ENCODE measurements around the gene MSTO1.
A peak's percentile ranks its signal among the peaks of the same experiment; 100 is the strongest.
"Not testable (repeated sequence)": the region's sequence is repeated elsewhere in the genome, so short reads cannot be mapped to it uniquely, and the experiment has no call there.

MSTO1 gene

DNA sequence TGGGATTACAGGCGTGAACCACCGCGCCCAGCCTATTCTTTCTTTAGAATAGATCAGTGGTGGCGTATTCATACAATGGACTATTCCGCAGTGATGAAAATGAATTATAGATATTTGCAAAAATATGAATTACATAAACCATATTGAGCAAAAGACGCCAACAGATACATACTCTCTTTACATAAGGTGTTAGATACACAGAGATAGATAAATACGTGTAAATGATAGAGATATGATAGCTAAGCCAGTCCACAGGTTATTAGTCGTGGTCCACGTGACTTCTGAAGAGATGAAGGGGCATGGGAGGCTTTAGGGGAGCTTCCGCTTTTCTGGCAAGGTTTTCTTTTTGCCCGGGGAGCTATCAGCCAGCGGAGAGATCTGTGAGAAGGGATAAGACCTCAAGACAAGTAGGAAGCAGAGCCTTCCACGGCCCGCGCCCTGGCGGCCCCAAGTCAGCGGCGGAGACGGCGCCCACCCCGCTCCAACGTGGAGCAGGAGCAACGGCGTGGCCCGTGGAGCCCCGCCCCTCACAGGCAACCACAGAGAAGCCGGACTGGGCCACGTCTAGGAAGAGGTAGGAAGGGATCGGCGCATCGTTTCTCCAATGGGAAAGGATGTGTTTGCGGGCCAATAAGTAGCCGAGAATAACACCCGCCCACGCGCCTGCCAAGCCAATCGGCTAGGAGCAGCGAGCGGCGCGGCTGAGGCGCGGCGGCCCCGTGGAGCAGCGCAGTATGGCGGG lies at the start of gene MSTO1:
TSS of gene MSTO1 (plus strand) at position 704 of the 742 bp plus-strand sequence. CDS start at position 735, 31 bp downstream.
- peak; percentile 99 for DNase-seq

DNA sequence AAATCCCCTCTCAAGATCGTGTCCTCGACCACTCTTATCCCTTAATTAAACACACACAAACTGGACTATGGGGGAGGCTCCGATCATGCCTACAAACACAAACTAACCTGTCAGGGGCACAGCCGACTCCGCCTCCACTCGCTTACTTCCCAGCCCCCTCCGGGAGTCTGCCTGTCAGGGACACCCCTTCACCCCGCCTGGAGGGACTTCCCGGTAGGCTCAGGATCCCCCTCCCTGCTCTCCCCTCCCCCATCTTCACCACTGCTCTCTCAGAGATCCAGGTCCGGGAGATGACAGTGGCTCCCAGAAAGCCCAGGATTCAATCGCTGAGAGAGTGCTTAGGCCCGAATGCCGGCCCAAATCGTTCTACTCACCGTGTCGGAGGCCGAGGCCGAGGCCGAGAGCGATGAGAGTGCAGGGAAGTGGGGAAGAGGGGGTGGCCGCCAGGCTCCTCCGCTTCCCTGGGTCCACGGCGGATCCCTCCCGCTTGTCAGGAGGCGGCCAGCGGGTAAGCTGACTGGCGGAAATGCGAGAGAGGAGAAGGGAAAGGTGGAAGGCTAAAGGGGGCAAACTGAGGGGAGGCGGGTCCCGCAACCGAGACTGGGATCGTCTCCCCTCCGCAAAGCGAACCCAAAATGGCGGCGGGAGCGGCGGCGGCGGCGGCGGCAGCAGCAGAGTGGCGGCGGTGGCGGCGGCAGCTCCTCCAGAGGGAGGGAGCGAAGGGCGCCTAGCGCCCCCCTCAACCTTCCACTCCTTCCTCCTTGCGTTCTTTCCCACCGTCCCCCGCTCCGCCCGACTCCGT lies 48.0 kb upstream of the MSTO1 start:
- DNase-seq, result peak; percentile 68

DNA sequence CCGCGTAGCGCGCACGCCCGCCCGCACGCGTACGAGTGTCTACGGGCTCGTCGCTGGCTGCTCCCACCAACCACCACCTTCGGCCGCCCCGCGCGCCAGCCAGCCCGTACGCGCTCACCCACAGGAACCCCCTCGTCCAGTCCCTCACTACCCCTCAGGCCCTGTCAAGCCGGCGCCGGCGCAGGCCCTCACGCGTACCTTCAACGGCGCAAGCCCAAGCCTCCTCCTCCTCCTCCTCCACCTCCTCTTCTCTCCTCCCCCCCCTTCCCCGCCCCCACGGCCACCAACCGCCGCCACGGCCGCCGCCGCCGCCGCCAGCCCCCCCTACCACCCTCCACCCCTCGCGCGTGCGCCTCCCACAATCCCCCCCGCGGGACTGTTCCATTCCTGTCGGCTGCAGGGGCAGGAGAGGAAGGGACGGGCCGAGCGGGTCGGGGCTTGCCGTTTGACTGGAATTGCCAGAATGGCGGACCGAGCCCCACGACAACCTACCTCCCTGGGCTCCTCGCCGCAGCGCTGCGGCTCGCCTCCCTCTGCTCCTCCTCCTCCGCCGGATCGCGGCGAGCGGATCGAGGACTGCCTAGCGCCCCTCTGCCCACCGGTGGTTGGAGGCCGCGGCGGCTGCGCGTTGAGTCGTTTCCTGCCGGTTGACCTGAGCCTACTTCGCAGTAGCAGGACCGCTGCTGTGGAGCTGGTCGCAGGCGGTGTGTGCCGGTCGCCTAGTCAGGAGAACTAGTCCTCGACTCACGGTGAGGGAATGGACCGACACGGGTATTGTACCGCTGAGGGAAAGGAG lies 47.2 kb upstream of the MSTO1 start, which contains the start of gene ASH1L:
TSS of gene ASH1L (minus strand) at position 223 of the 796 bp plus-strand sequence. CDS start 41,284 bp downstream, outside the sequence.
- peak; percentile 93 for DNase-seq

DNA sequence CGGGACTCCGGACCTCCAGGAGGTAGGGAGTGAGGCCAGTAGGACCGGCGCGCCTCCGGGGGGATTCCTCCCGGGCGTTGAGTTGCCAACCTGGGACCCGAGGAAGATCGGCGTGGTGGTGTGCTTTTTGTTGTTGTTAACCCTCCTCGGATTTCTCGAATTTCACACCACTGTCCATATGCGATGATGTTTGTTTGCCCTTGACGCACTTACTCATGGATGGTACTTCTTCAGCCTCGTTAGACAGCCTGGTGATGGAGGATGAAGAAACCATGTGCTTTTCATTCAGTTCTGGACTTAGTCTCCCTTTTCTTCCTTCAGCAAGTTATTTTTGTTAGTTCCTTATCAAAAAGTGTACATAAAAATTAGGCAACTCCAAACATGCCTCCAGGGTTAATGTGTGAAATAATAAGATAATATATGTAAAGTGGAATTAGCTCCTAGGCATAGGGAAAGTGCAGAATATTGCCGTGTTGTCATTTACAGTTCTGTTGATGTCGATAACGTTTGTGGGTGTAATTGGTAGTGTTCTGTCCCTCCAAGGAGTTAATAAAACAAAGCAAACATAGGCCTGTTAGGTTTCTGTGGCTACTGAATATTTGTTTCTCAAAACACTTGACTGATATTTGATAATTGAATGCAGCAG lies 46.5 kb upstream of the MSTO1 start:
- DNase-seq, result not testable (repeated sequence)

DNA sequence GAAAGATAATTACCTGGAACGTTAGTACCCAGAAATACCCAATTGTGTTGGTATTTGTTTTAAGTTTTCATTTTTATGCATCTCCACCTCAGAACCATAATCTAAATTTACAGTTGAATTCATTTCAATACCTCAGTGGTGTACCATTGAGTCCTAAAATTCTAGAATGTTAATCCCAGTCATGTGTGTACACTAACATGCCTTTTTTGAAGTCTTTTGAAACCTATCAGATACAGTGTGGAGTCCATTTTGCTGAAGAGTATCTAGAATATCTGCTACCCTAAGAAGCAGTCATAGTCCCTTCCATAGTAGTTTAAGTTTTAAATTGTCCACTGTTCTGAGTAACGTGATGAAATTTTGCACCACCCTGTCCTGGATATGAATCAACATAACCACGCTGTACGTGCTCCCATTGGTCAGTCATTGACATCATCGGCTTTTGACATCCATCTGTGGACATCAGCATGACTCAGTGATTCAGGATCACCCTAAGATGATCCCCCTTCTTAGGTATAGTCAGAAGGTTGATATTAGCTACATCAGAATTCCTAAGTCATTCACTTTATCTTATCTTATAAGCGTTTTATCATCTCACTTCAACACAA lies 39.9 kb upstream of the MSTO1 start:
- no peak for DNase-seq

DNA sequence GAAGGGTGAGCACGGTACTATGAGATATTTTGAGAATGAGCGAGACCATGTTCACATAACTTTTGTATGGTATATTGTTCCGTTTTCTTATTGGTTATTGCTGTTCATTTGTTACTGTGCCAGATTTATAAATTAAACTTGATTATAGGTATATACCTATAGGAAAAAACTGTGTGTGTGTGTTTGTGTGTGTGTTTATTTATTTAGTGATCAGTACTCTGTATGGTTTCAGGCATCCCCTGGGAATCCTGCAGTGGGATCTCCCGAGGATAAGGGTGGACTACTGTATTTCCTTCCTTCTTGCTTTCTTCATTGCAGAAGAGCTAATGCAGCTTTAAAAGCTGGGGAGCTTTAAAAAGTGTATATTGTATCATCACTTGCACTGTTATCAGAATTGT lies 39.4 kb upstream of the MSTO1 start:
- DNase-seq, result no peak

DNA sequence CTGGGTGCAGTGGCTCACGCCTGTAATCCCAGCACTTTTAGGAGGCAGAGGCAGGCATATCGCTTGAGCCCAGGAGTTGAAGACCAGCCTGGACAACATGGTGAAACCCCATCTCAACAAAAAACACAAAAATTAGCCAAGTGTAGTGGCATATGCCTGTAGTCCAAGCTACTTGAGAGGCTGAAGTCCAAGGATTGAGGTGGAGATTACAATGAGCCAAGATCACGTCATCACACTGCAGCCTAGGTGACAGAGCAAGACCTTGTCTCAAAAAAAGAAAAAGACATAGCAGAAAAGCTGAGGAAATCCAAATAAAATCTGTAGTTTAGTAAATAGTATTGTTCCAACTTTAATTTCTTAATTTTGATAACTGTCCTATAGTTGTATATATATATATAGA lies 35.9 kb upstream of the MSTO1 start:
- no peak for DNase-seq

DNA sequence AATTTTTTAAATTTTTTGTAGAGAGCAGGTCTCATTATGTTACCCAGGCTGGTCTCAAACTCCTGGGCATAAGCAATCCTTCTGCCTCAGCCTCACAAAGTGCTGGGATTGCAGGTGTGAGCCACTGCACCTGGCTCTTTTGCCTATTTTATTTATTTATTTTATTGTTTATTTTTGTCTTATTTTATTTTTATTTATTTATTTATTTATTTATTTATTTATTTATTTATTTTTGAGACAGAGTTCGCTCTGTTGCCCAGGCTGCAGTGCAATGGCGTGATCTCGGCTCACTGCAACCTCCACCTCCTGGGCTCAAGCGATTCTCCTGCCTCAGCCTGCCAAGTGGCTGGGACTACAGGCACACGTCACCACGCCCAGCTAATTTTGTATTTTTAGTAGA lies 34.4 kb upstream of the MSTO1 start:
- DNase-seq, result not testable (repeated sequence)

DNA sequence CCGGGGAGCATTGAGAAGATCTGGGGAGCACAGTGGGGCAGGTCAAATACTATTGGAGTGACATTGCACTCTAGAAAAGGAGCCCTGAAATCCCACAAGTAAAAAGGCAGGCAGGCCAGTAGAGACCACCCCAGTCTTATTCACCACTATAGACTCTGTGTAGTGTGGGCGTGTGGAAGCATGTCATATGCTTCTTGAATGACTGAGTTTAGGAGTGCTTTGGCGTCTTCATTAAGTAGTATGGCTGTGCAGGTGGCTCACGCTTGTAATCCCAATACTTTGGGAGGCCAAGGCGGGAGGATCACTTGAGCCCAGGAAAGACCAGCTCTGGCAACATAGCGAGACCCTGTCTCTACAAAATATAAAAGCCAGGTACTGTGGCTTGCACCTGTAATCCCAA lies 26.2 kb upstream of the MSTO1 start:
- DNase-seq, result not testable (repeated sequence)

DNA sequence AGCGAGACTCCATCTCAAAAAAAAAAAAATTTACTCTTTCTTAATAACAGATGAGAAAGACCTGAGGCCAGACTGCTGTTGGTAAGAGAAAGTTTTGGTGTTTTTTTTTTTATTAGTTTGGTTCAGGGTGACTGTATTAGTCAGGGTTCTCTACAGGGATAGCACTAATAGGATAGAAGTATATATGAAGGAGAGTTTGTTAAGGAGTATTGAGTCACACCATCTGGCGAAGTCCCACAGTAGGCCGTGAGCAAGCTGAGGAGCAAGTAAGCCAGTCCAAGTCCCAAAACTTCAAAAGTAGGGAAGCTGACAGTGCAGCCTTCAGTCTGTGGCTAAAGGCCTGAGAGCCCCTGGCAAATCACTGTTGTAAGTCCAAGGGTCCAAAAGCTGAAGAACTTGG lies 20.7 kb upstream of the MSTO1 start:
- not testable (repeated sequence) for DNase-seq

DNA sequence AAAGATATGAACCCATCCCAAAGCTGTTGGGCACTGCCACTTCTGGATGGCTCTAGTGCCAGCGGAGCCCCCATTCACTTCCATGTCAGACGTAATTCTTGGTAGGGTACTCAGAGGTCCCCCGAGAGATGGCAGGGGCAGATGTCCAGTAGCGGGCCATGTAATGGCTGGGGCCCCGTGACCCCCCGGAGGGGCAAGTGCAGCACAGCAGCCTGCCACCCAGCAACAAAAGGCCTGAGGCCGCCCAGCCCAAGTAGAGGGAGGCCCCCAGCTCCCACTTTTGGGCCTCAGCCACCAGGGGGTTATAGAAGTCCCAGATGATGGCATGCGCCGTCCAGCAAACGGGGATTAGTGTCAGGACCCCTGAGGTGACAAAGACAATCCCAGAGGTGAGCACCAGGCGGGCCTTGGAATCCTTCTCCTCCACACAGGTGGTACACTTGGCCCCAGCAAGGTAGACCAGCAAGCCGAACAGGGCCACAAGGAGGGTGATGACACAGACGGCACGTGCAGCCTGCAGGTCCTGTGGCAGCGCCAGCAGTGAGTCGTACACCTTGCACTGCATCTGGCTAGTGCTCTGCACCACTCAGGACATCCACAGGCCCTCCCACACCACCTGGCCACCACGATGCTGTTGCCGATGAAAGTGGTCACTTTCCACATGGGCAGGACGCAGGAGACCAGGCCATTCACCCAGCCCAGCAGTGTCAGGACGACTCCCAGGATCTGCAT lies 19.3 kb upstream of the MSTO1 start:
- DNase-seq, result not testable (repeated sequence)

DNA sequence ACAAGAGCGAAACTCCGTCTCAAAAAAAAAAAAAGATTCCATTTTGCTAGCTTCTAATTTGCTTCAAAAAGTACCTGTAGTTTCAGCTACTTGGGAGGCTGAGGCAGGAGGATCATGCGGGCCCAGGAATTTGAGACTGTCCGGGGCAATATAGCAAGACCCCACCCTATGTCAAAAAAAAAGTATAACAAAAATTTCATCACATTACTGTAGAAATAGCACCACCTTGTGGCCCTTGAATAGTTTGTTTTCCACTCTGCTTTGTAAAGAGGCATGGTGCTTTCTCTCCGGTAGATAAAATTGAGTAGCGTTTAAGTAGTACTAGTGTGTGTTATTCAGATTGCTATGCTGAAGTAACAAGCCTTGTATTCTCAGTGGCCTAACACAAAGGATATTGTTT lies 18.2 kb upstream of the MSTO1 start:
- DNase-seq, result no peak

DNA sequence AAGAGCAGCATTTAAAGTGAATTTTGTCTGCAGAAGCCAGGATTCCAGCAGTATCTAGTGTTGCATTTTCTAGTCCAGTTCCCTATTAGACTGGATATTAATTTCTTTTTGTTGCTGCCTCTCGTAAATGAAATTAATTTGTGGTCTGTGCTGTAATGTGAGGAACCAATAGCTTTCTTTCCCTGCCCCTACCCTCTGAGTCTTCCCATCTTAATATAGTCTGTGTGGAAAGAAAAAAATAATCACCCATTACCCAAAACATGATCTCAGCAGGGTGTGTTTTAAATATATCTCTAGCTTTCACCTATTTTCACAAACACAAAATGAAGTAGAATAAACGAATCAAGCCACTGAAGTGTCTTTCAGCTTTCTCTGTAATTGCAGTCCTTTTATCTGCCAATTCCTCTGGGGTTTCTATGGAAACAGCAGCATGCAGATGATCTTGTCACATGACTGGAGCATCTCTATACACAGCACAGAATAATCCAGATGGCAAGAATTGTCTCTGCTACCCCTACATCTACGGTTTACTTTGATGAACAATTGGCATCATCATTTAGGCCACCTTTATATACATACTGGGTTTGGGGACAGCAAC lies 14.0 kb upstream of the MSTO1 start:
- DNase-seq, result not testable (repeated sequence)

DNA sequence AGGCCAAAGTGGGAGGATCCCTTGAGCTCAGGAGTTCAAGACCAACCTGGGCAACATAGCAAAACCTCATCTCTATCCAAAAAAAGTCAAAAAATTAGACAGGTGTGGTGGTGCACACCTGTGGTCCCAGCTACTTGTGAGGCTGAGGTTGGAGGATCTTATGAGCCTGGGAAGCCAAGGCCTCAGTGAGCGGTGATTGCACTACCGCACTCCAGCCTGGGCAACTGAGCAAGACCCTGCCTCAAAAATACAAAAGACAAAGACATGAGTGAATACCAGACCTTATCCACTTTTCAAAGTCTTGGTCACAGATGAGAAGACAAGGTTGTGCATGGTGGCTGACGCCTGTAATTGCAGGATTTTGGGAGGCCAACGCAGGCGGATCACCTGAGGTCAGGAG lies 13.2 kb upstream of the MSTO1 start:
- no peak for DNase-seq

DNA sequence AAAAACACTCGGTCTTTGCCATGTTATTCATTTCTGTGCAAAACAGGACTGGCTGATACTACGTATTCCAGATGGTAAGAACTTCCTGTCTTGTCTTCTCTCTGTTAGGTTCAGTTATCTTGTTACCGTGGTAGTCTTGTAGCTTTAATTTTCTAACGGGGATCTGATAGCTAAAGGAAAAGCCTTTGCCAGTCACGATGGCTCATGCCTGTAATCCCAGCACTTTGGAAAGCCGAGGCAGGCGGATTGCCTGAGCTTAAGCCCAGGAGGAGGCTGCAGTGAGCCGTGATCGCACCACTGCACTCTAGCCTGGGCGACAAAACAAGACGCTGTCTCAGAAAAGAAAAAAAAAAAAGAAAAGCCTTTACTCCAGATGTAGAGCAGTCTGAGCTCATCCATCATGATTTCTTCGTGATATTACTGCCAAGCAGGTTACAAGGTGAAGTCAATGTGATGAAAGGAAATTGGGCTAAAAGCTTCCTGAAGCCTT lies 11.1 kb upstream of the MSTO1 start:
- no peak for DNase-seq

DNA sequence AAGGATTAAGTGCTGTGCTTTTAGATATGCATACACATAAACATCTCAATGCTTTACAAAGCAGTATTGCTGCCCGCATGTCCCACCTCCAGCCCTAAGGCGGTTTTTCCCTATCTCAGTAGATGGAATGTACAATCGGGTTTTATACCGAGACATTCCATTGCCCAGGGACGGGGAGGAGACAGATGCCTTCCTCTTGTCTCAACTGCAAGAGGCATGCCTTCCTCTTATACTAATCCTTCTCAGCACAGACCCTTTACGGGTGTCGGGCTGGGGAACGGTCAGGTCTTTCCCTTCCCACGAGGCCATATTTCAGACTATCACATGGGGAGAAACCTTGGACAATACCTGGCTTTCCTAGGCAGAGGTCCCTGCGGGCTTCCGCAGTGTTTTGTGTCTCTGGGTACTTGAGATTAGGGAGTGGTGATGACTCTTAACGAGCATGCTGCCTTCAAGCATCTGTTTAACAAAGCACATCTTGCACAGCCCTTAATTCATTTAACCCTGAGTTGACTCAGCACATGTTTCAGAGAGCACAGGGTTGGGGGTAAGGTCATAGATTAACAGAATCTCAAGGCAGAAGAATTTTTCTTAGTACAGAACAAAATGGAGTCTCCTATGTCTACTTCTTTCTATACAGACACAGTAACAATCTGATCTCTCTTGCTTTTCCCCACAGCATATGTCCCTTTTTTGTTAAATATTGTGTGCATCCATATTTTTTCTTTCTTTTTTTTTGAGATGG lies 10.0 kb upstream of the MSTO1 start:
- not testable (repeated sequence) for DNase-seq

DNA sequence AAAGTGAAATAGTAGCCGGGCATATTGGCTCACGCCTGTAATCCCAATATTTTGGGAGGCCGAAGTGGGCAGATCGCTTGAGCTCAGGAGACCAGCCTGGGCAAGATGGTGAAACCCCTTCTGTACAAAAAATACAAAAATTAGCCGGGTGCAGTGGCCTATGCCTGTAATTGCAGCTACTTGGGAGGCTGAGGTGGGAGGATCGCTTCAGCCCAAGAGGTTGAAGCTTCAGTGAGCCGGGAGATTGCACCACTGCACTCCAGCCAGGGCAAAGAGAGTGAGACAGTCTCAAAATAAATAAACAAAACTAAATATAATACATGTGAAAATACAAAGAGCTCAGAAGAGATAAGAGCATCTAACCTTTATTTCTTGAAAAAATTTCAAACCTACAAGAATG lies 2.3 kb upstream of the MSTO1 start:
- no peak for DNase-seq

DNA sequence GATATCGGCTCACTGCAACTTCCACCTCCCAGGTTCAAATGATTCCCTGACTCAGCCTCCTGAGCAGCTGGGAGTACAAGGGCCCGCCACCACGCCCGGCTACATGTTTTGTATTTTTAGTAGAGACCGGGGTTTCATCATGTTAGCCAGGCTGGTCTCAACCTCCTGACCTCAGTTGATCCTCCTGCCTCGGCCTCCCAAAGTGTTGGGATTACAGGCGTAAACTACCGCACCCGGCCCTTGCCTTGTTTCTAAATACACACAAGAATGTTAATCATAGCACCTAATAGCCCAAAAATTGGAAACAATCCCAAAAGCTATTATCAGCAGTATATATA lies 1.2 kb upstream of the MSTO1 start:
- DNase-seq, result no peak

DNA sequence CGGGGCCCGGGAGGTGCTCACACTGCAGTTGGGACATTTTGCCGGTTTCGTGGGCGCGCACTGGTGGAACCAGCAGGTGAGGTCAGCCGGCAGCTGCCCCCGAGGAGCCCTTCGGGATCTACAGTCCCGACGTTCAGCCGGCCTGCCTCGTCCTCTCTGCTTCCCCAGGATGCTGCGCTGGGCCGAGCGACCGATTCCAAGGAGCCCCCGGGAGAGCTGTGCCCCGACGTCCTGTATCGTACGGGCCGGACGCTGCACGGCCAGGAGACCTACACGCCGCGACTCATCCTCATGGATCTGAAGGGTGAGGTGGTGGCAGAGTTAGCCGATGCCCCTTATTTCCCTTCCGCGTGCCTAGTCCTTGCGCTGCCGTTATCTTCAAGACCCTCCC lies 234 bp downstream of the MSTO1 start:
- DNase-seq, result not testable (repeated sequence)

DNA sequence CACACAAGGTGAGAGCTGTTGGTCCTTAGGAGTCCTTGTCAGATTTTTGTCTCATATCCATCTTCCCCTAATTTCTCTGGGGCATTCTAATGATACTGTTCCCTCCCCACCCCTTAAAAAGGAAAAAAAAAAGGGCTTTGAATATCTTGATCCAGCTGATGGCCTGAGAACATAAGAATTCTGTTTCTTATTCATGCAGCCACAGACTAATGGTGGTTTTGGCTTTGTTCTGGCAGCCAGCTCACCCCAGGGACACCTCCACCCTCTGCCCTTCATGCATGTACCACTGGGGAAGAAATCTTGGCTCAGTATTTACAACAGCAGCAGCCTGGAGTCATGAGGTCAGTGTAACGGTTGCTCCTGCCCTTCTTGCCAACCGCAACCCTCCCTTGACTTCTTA lies 3.2 kb downstream of the MSTO1 start:
- DNase-seq, result not testable (repeated sequence)

Measured in stimulated activated CD4-positive, alpha-beta T cell treated with anti-CD3 and anti-CD28 coated beads, Interleukin-4, amount 100 ng/mL, for 1 hour (primary cell).